ENCODE measurements around the gene RAB42. TPM values are rescaled to one million over a fixed set of nuclear protein-coding genes. Genes with fewer than 3 reads are reported as not detected.

RAB42 gene
- total and polyA plus RNA-seq, 11 donors, result 0.49 to 13.1 (median 0.96) TPM

DNA sequence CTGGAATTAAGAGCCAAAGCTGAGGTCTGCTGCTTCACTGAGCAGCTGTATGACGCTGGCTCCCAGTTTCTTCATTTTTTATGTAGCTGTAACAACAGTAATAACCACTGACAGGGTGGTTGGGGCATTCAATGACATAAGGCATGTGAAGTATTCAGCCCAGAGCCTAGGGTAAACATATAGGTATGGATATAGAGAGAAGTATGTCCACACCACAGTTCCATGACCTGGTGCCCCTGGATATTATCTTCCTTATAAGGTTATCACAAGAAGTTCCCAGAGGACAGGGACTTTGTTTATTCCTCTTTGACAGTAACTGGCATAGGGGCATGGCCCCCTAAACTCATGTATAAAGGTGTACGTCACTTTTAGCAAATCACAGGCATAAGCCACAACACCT, 14.7 kb downstream of the RAB42 start:
- TF ChIP-seq POLR2A (IDR thresholded peaks at IDR 0.05), result no peak
- TF ChIP-seq, protein P1, sequence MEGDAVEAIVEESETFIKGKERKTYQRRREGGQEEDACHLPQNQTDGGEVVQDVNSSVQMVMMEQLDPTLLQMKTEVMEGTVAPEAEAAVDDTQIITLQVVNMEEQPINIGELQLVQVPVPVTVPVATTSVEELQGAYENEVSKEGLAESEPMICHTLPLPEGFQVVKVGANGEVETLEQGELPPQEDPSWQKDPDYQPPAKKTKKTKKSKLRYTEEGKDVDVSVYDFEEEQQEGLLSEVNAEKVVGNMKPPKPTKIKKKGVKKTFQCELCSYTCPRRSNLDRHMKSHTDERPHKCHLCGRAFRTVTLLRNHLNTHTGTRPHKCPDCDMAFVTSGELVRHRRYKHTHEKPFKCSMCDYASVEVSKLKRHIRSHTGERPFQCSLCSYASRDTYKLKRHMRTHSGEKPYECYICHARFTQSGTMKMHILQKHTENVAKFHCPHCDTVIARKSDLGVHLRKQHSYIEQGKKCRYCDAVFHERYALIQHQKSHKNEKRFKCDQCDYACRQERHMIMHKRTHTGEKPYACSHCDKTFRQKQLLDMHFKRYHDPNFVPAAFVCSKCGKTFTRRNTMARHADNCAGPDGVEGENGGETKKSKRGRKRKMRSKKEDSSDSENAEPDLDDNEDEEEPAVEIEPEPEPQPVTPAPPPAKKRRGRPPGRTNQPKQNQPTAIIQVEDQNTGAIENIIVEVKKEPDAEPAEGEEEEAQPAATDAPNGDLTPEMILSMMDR (IDR thresholded peaks at IDR 0.05), result no peak
- Histone ChIP-seq H3K4me1 (peaks cover 0 to 10% (median 0%) of the 10 kb centered on the region in 12 donors), H3K27ac (no peak overlapping the region), H3K9me3 (no peaks in the 10 kb centered on the region), H3K4me3 (no peak overlapping the region), H3K27me3 (no peaks in the 10 kb centered on the region), H3K36me3 (peaks cover 0 to 94% (median 87%) of the 10 kb centered on the region in 9 donors)
- DNase-seq (no peak), ATAC-seq (no peak)
- intact Hi-C loops (cut with DNase I), result loop anchor here in 4 of 10 donors (10.0 kb wide), 3 partner anchors 202 to 352 kb away; partner anchors contain the start of gene SESN2 (in 1 of the 4)
- 80 to 92% (median 85%) methylated on average over 2 of the region's 2 CpGs for WGBS, 4 donors

DNA sequence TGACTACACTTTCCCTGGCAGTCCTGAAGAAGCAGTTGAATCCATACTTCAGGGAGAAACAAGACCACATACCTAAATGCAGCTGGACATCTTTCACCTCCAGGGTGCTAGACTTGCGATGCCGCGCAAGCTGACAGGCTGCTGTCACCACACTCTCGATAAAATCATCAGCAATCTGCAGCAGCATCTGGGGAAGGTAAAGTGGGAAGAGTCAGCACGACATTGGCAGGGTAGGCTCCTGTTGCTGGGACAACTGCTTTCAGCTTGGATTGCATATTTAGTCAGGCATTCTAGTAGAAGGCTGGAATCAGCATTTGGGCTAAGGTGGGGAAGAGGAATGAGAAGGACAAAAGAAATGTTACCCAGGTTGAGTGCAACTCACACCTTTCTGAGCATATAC, 21.1 kb downstream of the RAB42 start:
- H3K4me3 ChIP-seq, result no peak overlapping the region
- WGBS, 4 donors, result 75 to 82% (median 78%) methylated on average over 5 of the region's 5 CpGs
- no peaks in the 10 kb centered on the region for H3K9me3 ChIP-seq
- DNase-seq (no peak), ATAC-seq (no peak)
- no peaks in the 10 kb centered on the region for H3K27me3 ChIP-seq
- no peaks in the 10 kb centered on the region for H3K4me1 ChIP-seq
- no peak overlapping the region for H3K27ac ChIP-seq
- intact Hi-C loops (cut with DNase I), result no loop called here
- no peak for TF ChIP-seq POLR2A (IDR thresholded peaks at IDR 0.05)
- TF ChIP-seq, protein P1 (IDR thresholded peaks at IDR 0.05), result no peak
- H3K36me3 ChIP-seq, result peaks cover 0 to 100% (median 97%) of the 10 kb centered on the region in 9 donors

- intact Hi-C loops (cut with DNase I), result no loop called here
- Histone ChIP-seq H3K27me3 (no peaks in the 10 kb centered on the region), H3K36me3 (peaks cover 0 to 5% (median 0%) of the 10 kb centered on the region in 9 donors), H3K27ac (no peak overlapping the region), H3K4me3 (no peak overlapping the region), H3K4me1 (no peaks in the 10 kb centered on the region), H3K9me3 (no peaks in the 10 kb centered on the region)
- TF ChIP-seq, protein P1 (IDR thresholded peaks at IDR 0.05), result no peak
- TF ChIP-seq POLR2A (IDR thresholded peaks at IDR 0.05), result no peak
- no peak for ATAC-seq
- WGBS, 4 donors, result 93 to 100% (median 94%) methylated on average over 1 of the region's 1 CpG
- DNase-seq, result no peak
Observed at GRCh38 chr1:28631713-28632112, 39.6 kb downstream of the RAB42 start.

- Histone ChIP-seq H3K27me3 (no peaks in the 10 kb centered on the region), H3K36me3 (peaks cover 0 to 5% (median 0%) of the 10 kb centered on the region in 9 donors), H3K9me3 (no peaks in the 10 kb centered on the region), H3K4me1 (no peaks in the 10 kb centered on the region), H3K4me3 (no peak overlapping the region), H3K27ac (no peak overlapping the region)
- TF ChIP-seq POLR2A (IDR thresholded peaks at IDR 0.05), result no peak
- TF ChIP-seq, protein P1 (IDR thresholded peaks at IDR 0.05), result no peak
- ATAC-seq, result no peak
- no peak for DNase-seq
- intact Hi-C loops (cut with DNase I), result no loop called here
- WGBS, 4 donors, result 91 to 96% (median 94%) methylated on average over 4 of the region's 4 CpGs
Observed at GRCh38 chr1:28632560-28632959, 40.5 kb downstream of the RAB42 start.
